Mucosa of rectum (tissue), 2 donors: ENCODE measurements around the gene KATNIP.
"Not testable (repeated sequence)": the region's sequence is repeated elsewhere in the genome, so short reads cannot be mapped to it uniquely, and the experiment has no call there.

ENCODE experiments used
- H3K27ac ChIP-seq, 2 donors: one replicate each; pipeline ENCODE4 v1.7.0; 2013; ENCODE audit warnings: inconsistent platforms in 2 of 2, low read depth in 2 of 2, low read length in 2 of 2
- H3K27me3 ChIP-seq, 2 donors: one replicate each; pipeline ENCODE4 v1.7.0; 2013; ENCODE audit warnings: low read length in 2 of 2; ENCODE audit not compliant: control insufficient read depth in 2 of 2, insufficient read depth in 2 of 2
- H3K36me3 ChIP-seq, 2 donors: one replicate each; pipeline ENCODE4 v1.7.0; 2013; ENCODE audit warnings: low read length in 2 of 2; ENCODE audit not compliant: control insufficient read depth in 2 of 2, insufficient read depth in 2 of 2
- H3K4me1 ChIP-seq, 2 donors: one replicate each; pipeline ENCODE4 v1.7.0; 2013; ENCODE audit warnings: low read length in 2 of 2, mild to moderate bottlenecking in 1 of 2; ENCODE audit not compliant: control insufficient read depth in 2 of 2, insufficient read depth in 2 of 2
- H3K4me3 ChIP-seq, 2 donors: one replicate each; pipeline ENCODE4 v1.7.0; 2013; ENCODE audit warnings: low read length in 2 of 2
- H3K9ac ChIP-seq, 2 donors: one replicate each; pipeline ENCODE4 v1.7.0; 2013; ENCODE audit warnings: low read length in 2 of 2, low read depth in 1 of 2, mild to moderate bottlenecking in 1 of 2
- H3K9me3 ChIP-seq, 2 donors: one replicate each; pipeline ENCODE4 v1.7.0; 2013; ENCODE audit warnings: low read length in 2 of 2; ENCODE audit not compliant: control insufficient read depth in 2 of 2
- donor health status: healthy.
- donor health status: Normal muscosa, but diverticular disease.

KATNIP gene

GRCh38 chr16:27556471-27556870 is 6.5 kb downstream of the KATNIP start:
- Histone ChIP-seq H3K27ac (no peak overlapping the region), H3K9ac (no peak overlapping the region), H3K9me3 (no peaks in the 10 kb centered on the region), H3K36me3 (peaks cover 0 to 5% of the 10 kb centered on the region in 2 donors), H3K27me3 (no peaks in the 10 kb centered on the region), H3K4me3 (no peak overlapping the region), H3K4me1 (no peaks in the 10 kb centered on the region)

GRCh38 chr16:27558434-27558833 is 8.5 kb downstream of the KATNIP start:
- Histone ChIP-seq H3K27ac (no peak overlapping the region), H3K9me3 (no peaks in the 10 kb centered on the region), H3K4me1 (no peaks in the 10 kb centered on the region), H3K9ac (no peak overlapping the region), H3K4me3 (no peak overlapping the region), H3K36me3 (peaks cover 0 to 5% of the 10 kb centered on the region in 2 donors), H3K27me3 (no peaks in the 10 kb centered on the region)

- Histone ChIP-seq H3K4me1 (no peaks in the 10 kb centered on the region), H3K27ac (no peak overlapping the region), H3K9ac (no peak overlapping the region), H3K4me3 (no peak overlapping the region), H3K27me3 (no peaks in the 10 kb centered on the region), H3K36me3 (peaks cover 0 to 5% of the 10 kb centered on the region in 2 donors), H3K9me3 (no peaks in the 10 kb centered on the region)
Observed at GRCh38 chr16:27558932-27559331, 9.0 kb downstream of the KATNIP start.

GRCh38 chr16:27561216-27561615 is 11.3 kb downstream of the KATNIP start:
- Histone ChIP-seq H3K4me3 (no peak overlapping the region), H3K9me3 (no peaks in the 10 kb centered on the region), H3K36me3 (peaks cover 0 to 5% of the 10 kb centered on the region in 2 donors), H3K27me3 (no peaks in the 10 kb centered on the region), H3K4me1 (no peaks in the 10 kb centered on the region), H3K9ac (no peak overlapping the region), H3K27ac (no peak overlapping the region)

- no peaks in the 10 kb centered on the region for H3K9me3 ChIP-seq
- H3K4me1 ChIP-seq: peaks cover 0 to 4% of the 10 kb centered on the region in 2 donors
- H3K4me3 ChIP-seq: no peak overlapping the region
- no peak overlapping the region for H3K27ac ChIP-seq
- no peaks in the 10 kb centered on the region for H3K27me3 ChIP-seq
- H3K9ac ChIP-seq: no peak overlapping the region
- H3K36me3 ChIP-seq: peaks cover 0 to 5% of the 10 kb centered on the region in 2 donors
Observed at GRCh38 chr16:27564224-27564623, 14.3 kb downstream of the KATNIP start.

GRCh38 chr16:27566417-27566816 is 16.5 kb downstream of the KATNIP start:
- H3K4me3 ChIP-seq: peak overlapping the region in 1 of 2 donors; percentile 33
- no peak overlapping the region for H3K9ac ChIP-seq
- peaks cover 0 to 4% of the 10 kb centered on the region in 2 donors for H3K4me1 ChIP-seq
- H3K9me3 ChIP-seq: no peaks in the 10 kb centered on the region
- H3K27ac ChIP-seq: no peak overlapping the region
- no peaks in the 10 kb centered on the region for H3K36me3 ChIP-seq
- no peaks in the 10 kb centered on the region for H3K27me3 ChIP-seq

- Histone ChIP-seq H3K36me3 (no peaks in the 10 kb centered on the region), H3K4me1 (peaks cover 0 to 7% of the 10 kb centered on the region in 2 donors), H3K4me3 (no peak overlapping the region), H3K9ac (no peak overlapping the region), H3K9me3 (no peaks in the 10 kb centered on the region), H3K27me3 (no peaks in the 10 kb centered on the region), H3K27ac (no peak overlapping the region)
Observed at GRCh38 chr16:27568077-27568476, 18.1 kb downstream of the KATNIP start.

- H3K4me3 ChIP-seq, H3K9me3 ChIP-seq, H3K27me3 ChIP-seq, H3K36me3 ChIP-seq, H3K27ac ChIP-seq, H3K4me1 ChIP-seq, H3K9ac ChIP-seq: not testable (repeated sequence)
Observed at GRCh38 chr16:27570986-27571385, 21.0 kb downstream of the KATNIP start.

GRCh38 chr16:27571433-27572326 is 21.7 kb downstream of the KATNIP start:
- Histone ChIP-seq H3K9me3 (no peaks in the 10 kb centered on the region), H3K9ac (no peak overlapping the region), H3K27me3 (no peaks in the 10 kb centered on the region), H3K4me3 (no peak overlapping the region), H3K36me3 (peaks cover 0 to 8% of the 10 kb centered on the region in 2 donors), H3K4me1 (peaks cover 0 to 4% of the 10 kb centered on the region in 2 donors), H3K27ac (no peak overlapping the region)

GRCh38 chr16:27572711-27573110 is 22.8 kb downstream of the KATNIP start:
- no peak overlapping the region for H3K27ac ChIP-seq
- H3K4me3 ChIP-seq: no peak overlapping the region
- H3K4me1 ChIP-seq: peaks cover 0 to 4% of the 10 kb centered on the region in 2 donors
- H3K9ac ChIP-seq: no peak overlapping the region
- no peaks in the 10 kb centered on the region for H3K9me3 ChIP-seq
- H3K27me3 ChIP-seq: no peaks in the 10 kb centered on the region
- H3K36me3 ChIP-seq: peaks cover 0 to 10% of the 10 kb centered on the region in 2 donors
